GM12878 (cell line): ENCODE results near the gene LY6G6D. TPM values are rescaled to one million over a fixed set of nuclear protein-coding genes. Genes with fewer than 3 reads are reported as not detected.

Experiments used
- ATAC-seq: fragments of 200-7000 bp; cut with Tn5 transposase; 3 replicates; pipeline ENCODE4 v1.9.1; 2020; ENCODE audit warnings: mild to moderate bottlenecking, moderate library complexity
- BruUV-seq: library from RNA; stranded (reverse); fragments of 400-500 nt; replicated peaks from 2 replicates; lab custom pipeline; 2021; lab: Mats Ljungman, UMichigan
- CTCF ChIA-PET: fragments of 300-600 bp; sonication (Branson Sonifier 250); formaldehyde crosslinking; extraction: SDS; loops from one replicate; lab custom pipeline; 2021; ENCODE audit warnings: inconsistent platforms; lab: Yijun Ruan, JAX
- POLR2A ChIA-PET: fragments of 350-600 bp; formaldehyde crosslinking; extraction: SDS; loops from one replicate; lab custom pipeline; 2021; ENCODE audit warnings: inconsistent platforms; lab: Charles Lee
- RAD21 ChIA-PET: fragments of 300-600 bp; sonication (Branson Sonifier 250); formaldehyde crosslinking; loops from one replicate; lab custom pipeline; 2023; ENCODE audit warnings: antibody characterized with exemption; ENCODE audit not compliant: unreplicated experiment; lab: Charles Lee
- SMC1A ChIA-PET: fragments of 300-600 bp; sonication (Branson Sonifier 250); formaldehyde crosslinking; loops from one replicate; lab custom pipeline; 2023; ENCODE audit not compliant: unreplicated experiment, uncharacterized antibody; lab: Charles Lee
- DNase-seq: peaks from one replicate; pipeline ENCODE4 v3.0.0-alpha.2; 2011; ENCODE audit warnings: low read depth, low spot score
- FAIRE-seq: peaks from 3 replicates; lab custom pipeline; 2011; peaks lifted over from hg19 to GRCh38; lab: Jason Lieb, UNC
- H2AFZ ChIP-seq: 2 replicates; pipeline ENCODE4 v1.6.0; 2011; ENCODE audit warnings: low read depth, low read length, control low read depth; ENCODE audit not compliant: control insufficient read depth
- H3K27ac ChIP-seq: 2 replicates; pipeline ENCODE4 v1.5.1; 2011; ENCODE audit warnings: control low read depth; ENCODE audit not compliant: control insufficient read depth, insufficient read depth
- H3K27me3 ChIP-seq, 2 experiments: replicated peaks in 1 of 2; 2 replicates each; pipeline versions ENCODE4 v1.6.0 to v1.6.1; 2011; ENCODE audit warnings: low read length in 1 of 2; ENCODE audit not compliant: control insufficient read depth in 2 of 2, insufficient read depth in 2 of 2
- H3K36me3 ChIP-seq, 2 experiments: 2 replicates each; pipeline ENCODE4 v1.5.1; 2011; ENCODE audit warnings: low read length in 1 of 2; ENCODE audit not compliant: control insufficient read depth in 2 of 2, insufficient read depth in 2 of 2
- H3K4me1 ChIP-seq: 2 replicates; pipeline ENCODE4 v1.6.1; 2011; ENCODE audit warnings: mild to moderate bottlenecking, low read length, moderate library complexity, mixed read lengths; ENCODE audit not compliant: control insufficient read depth, insufficient read depth
- H3K4me2 ChIP-seq: 2 replicates; pipeline ENCODE4 v1.6.0; 2011; ENCODE audit warnings: control low read depth; ENCODE audit not compliant: control insufficient read depth, insufficient read depth
- H3K4me3 ChIP-seq: fragments of 200-600 bp; sonication (generic); 2 replicates; pipeline ENCODE4 v1.5.1; 2016
- H3K79me2 ChIP-seq: 2 replicates; pipeline ENCODE4 v1.6.0; 2011; ENCODE audit warnings: low read length; ENCODE audit not compliant: control insufficient read depth, insufficient read depth
- H3K9ac ChIP-seq: 2 replicates; pipeline ENCODE4 v1.8.0; 2011; ENCODE audit warnings: low read length, control low read depth, mixed read lengths; ENCODE audit not compliant: control insufficient read depth, insufficient read depth
- H3K9me3 ChIP-seq: replicated peaks from 3 replicates; pipeline ENCODE4 v1.5.1; 2011; ENCODE audit warnings: mild to moderate bottlenecking, low read length; ENCODE audit not compliant: control insufficient read depth, insufficient read depth
- H4K20me1 ChIP-seq: 2 replicates; pipeline ENCODE4 v1.6.0; 2011; ENCODE audit not compliant: control insufficient read depth, insufficient read depth
- BHLHE40 ChIP-seq, 2 experiments: fragments of 450-650 bp in 1 of 2; IDR thresholded peaks; 2 replicates each; pipeline ENCODE4 v1.6.1; 2011 to 2017; ENCODE audit warnings: low read depth in 2 of 2, borderline replicate concordance in 1 of 2, improper control_type of control experiment in 1 of 2, low read length in 1 of 2, mild to moderate bottlenecking in 1 of 2
- CBFB ChIP-seq: IDR thresholded peaks from 2 replicates; pipeline ENCODE4 v1.6.1; 2016; ENCODE audit warnings: antibody characterized with exemption, low read depth
- CHD2 ChIP-seq: IDR thresholded peaks from 2 replicates; pipeline ENCODE4 v1.6.1; 2011; ENCODE audit warnings: low read depth, low read length, improper control_type of control experiment, borderline replicate concordance
- CHD4 ChIP-seq: fragments of 200-600 bp; sonication (generic); IDR thresholded peaks from 2 replicates; pipeline ENCODE4 v1.6.1; 2016; ENCODE audit warnings: mild to moderate bottlenecking
- E2F4 ChIP-seq: IDR thresholded peaks from 2 replicates; pipeline ENCODE4 v1.6.1; 2012; ENCODE audit warnings: low read depth, low read length, improper control_type of control experiment
- MTA3 ChIP-seq: IDR thresholded peaks from 2 replicates; pipeline ENCODE4 v1.6.1; 2012; ENCODE audit warnings: low read length, inconsistent platforms, borderline replicate concordance
- NRF1 ChIP-seq: conservative IDR thresholded peaks from 2 replicates; pipeline ENCODE4 v1.6.1; 2011; ENCODE audit warnings: mild to moderate bottlenecking, low read depth, low read length, improper control_type of control experiment
- PML ChIP-seq: IDR thresholded peaks from 2 replicates; pipeline ENCODE4 v1.6.1; 2012; ENCODE audit warnings: low read length, inconsistent platforms
- RAD21 ChIP-seq: IDR thresholded peaks from 2 replicates; pipeline ENCODE4 v1.6.1; 2011; ENCODE audit warnings: mild to moderate bottlenecking, low read depth, low read length, moderate library complexity; ENCODE audit not compliant: insufficient read depth
- SMAD1 ChIP-seq: fragments of 450-650 bp; IDR thresholded peaks from 2 replicates; pipeline ENCODE4 v1.6.1; 2018; ENCODE audit warnings: mild to moderate bottlenecking, low read depth; ENCODE audit not compliant: partially characterized antibody
- SUPT20H ChIP-seq: IDR thresholded peaks from 2 replicates; pipeline ENCODE4 v1.6.1; 2011; ENCODE audit warnings: low read depth, mild to moderate bottlenecking, low read length, moderate library complexity, borderline replicate concordance; ENCODE audit not compliant: control insufficient read depth
- TCF7 ChIP-seq: IDR thresholded peaks from 2 replicates; pipeline ENCODE4 v1.6.1; 2014; ENCODE audit warnings: antibody characterized with exemption, borderline replicate concordance
- ZNF217 ChIP-seq: fragments of 450-650 bp; IDR thresholded peaks from 2 replicates; pipeline ENCODE4 v1.6.1; 2017; ENCODE audit warnings: antibody characterized with exemption, mild to moderate bottlenecking
- WGBS: methylation state at CpG from one replicate; pipeline ENCODE4 v1.1.6; 2016; ENCODE audit warnings: low lambda C conversion rate; ENCODE audit not compliant: insufficient replicate concordance, insufficient coverage; ENCODE audit errors: missing lambda C conversion rate; 5-methylcytosine and 5-hydroxymethylcytosine counted together
- in situ Hi-C: fragments of 300-500 bp; cut with MboI; formaldehyde crosslinking; loops from 9 replicates; pipeline ENCODE4 v1.14.3; 2018; ENCODE audit warnings: mixed read lengths
- intact Hi-C: fragments of 100-400 bp; cut with micrococcal nuclease; formaldehyde crosslinking; loops from one replicate; pipeline ENCODE4 v1.14.2; 2022; ENCODE audit not compliant: unreplicated experiment
- polyA plus RNA-seq, 11 experiments: library from polyadenylated mRNA; depleted of rRNA in 4 of 11; unstranded in 6 of 11; stranded (reverse) in 5 of 11; fragments of >200 nt; fragmentation: Nextera tagmentation in 4 of 11; fragmentation: Illumina TruSeq in 1 of 11; extraction: Ambion mirVana in 4 of 11; extraction: Trizol in 1 of 11; gene quantifications; 1 replicate in 1 of 11; 2 replicates in 10 of 11; pipeline versions ENCODE4 v1.2.1 to v1.2.3, GENCODE V29; 2011 to 2016; ENCODE audit warnings: inconsistent platforms in 2 of 11, missing spikeins in 2 of 11, low read depth in 1 of 11
- total RNA-seq, 4 experiments: library from RNA; depleted of rRNA in 3 of 4; stranded (reverse); fragments of >200 nt in 3 of 4; fragmentation: Illumina TruSeq in 1 of 4; extraction: Trizol in 1 of 4; gene quantifications; 2 replicates each; pipeline versions ENCODE4 v1.2.1 to v1.2.3, GENCODE V29; 2013 to 2021
- TF ChIP-seq, protein P1 (sequence below): IDR thresholded peaks from 2 replicates; pipeline ENCODE4 v1.6.1; 2012; ENCODE audit warnings: mild to moderate bottlenecking, low read depth, low read length
- TF ChIP-seq, protein P2 (sequence below): fragments of 450-650 bp; IDR thresholded peaks from 2 replicates; pipeline ENCODE4 v1.6.1; 2017; ENCODE audit warnings: mild to moderate bottlenecking

Gene LY6G6D
- total and polyA plus RNA-seq, 10 of the 15 experiments (the other 5 are each of a cell fraction or from before 2014, with no cell fraction given): not detected

GRCh38 chr6:31760790-31761189 lies 45.6 kb downstream of the LY6G6D start (continued):
- no peak for TF ChIP-seq SUPT20H
- TF ChIP-seq CHD2: no peak
- TF ChIP-seq E2F4: no peak
- TF ChIP-seq CBFB: no peak
- TF ChIP-seq, all 136 proteins: peak for 0

GRCh38 chr6:31761343-31761742 lies 46.2 kb downstream of the LY6G6D start:
- ChIA-PET CTCF (no interaction called here), POLR2A (interaction anchor here (0.5 kb wide), 1 partner anchor 78 kb away, joined by 9 read pairs; no protein-coding TSS in a partner anchor), RAD21 (interaction anchor here (0.6 kb wide), 1 partner anchor 8 kb away, joined by 3 read pairs; no protein-coding TSS in a partner anchor), SMC1A (interaction anchor here (1.1 kb wide), 1 partner anchor 32 kb away, joined by 3 read pairs; the partner anchor contains the start of gene DDAH2)
- intact Hi-C loops: no loop called here
- Histone ChIP-seq H3K4me2 (no peak overlapping the region), H3K36me3 (no peaks in the 10 kb centered on the region; a peak in 2 of 4 replicates), H4K20me1 (no peaks in the 10 kb centered on the region), H3K9me3 (no peaks in the 10 kb centered on the region), H3K4me1 (no peaks in the 10 kb centered on the region), H3K4me3 (no peak overlapping the region), H3K79me2 (no peaks in the 10 kb centered on the region), H2AFZ (no peak overlapping the region), H3K27me3 (no peaks in the 10 kb centered on the region), H3K9ac (no peak overlapping the region), H3K27ac (no peak overlapping the region)
- DNase-seq (no peak), FAIRE-seq (no peak), ATAC-seq (no peak)
- in situ Hi-C loops: no loop called here
- BruUV-seq: no TSS peak
- 90% methylated on average over 8 of the region's 8 CpGs for WGBS
- no peak for TF ChIP-seq TCF7
- TF ChIP-seq NRF1: no peak
- no peak for TF ChIP-seq MTA3
- no peak for TF ChIP-seq PML
- TF ChIP-seq, protein P1, sequence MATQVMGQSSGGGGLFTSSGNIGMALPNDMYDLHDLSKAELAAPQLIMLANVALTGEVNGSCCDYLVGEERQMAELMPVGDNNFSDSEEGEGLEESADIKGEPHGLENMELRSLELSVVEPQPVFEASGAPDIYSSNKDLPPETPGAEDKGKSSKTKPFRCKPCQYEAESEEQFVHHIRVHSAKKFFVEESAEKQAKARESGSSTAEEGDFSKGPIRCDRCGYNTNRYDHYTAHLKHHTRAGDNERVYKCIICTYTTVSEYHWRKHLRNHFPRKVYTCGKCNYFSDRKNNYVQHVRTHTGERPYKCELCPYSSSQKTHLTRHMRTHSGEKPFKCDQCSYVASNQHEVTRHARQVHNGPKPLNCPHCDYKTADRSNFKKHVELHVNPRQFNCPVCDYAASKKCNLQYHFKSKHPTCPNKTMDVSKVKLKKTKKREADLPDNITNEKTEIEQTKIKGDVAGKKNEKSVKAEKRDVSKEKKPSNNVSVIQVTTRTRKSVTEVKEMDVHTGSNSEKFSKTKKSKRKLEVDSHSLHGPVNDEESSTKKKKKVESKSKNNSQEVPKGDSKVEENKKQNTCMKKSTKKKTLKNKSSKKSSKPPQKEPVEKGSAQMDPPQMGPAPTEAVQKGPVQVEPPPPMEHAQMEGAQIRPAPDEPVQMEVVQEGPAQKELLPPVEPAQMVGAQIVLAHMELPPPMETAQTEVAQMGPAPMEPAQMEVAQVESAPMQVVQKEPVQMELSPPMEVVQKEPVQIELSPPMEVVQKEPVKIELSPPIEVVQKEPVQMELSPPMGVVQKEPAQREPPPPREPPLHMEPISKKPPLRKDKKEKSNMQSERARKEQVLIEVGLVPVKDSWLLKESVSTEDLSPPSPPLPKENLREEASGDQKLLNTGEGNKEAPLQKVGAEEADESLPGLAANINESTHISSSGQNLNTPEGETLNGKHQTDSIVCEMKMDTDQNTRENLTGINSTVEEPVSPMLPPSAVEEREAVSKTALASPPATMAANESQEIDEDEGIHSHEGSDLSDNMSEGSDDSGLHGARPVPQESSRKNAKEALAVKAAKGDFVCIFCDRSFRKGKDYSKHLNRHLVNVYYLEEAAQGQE: no peak
- TF ChIP-seq CHD4: no peak
- TF ChIP-seq CHD2: no peak
- TF ChIP-seq BHLHE40 (IDR thresholded peaks at IDR 0.05; ENCODE audit: borderline replicate concordance in 1 of 2, low read depth in 2 of 2, low read length in 1 of 2): no peak
- no peak for TF ChIP-seq RAD21
- no peak for TF ChIP-seq SMAD1
- no peak for TF ChIP-seq ZNF217
- TF ChIP-seq, protein P2, sequence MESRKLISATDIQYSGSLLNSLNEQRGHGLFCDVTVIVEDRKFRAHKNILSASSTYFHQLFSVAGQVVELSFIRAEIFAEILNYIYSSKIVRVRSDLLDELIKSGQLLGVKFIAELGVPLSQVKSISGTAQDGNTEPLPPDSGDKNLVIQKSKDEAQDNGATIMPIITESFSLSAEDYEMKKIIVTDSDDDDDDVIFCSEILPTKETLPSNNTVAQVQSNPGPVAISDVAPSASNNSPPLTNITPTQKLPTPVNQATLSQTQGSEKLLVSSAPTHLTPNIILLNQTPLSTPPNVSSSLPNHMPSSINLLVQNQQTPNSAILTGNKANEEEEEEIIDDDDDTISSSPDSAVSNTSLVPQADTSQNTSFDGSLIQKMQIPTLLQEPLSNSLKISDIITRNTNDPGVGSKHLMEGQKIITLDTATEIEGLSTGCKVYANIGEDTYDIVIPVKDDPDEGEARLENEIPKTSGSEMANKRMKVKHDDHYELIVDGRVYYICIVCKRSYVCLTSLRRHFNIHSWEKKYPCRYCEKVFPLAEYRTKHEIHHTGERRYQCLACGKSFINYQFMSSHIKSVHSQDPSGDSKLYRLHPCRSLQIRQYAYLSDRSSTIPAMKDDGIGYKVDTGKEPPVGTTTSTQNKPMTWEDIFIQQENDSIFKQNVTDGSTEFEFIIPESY: no peak
